Fibroblast of mammary gland (primary cell): ENCODE results near the gene LDLRAD2.

Experiments used
- DNase-seq: peaks from one replicate; pipeline ENCODE4 v3.0.0-alpha.2; 2010; ENCODE audit warnings: low read depth
- H3K4me3 ChIP-seq: 2 replicates; pipeline ENCODE4 v1.5.1; 2011; ENCODE audit warnings: low read depth, mild to moderate bottlenecking, low read length, moderate library complexity; ENCODE audit not compliant: control insufficient read depth
- CTCF ChIP-seq: conservative IDR thresholded peaks from 2 replicates; pipeline ENCODE4 v1.5.1; 2011; ENCODE audit warnings: low read depth, low read length, inconsistent platforms; ENCODE audit not compliant: control insufficient read depth, insufficient read depth

LDLRAD2 gene

GRCh38 chr1:21847223-21848205 lies 35.4 kb downstream of the LDLRAD2 start:
- DNase-seq = no peak
- H3K4me3 ChIP-seq = no peak overlapping the region
- no peak for TF ChIP-seq CTCF

DNA sequence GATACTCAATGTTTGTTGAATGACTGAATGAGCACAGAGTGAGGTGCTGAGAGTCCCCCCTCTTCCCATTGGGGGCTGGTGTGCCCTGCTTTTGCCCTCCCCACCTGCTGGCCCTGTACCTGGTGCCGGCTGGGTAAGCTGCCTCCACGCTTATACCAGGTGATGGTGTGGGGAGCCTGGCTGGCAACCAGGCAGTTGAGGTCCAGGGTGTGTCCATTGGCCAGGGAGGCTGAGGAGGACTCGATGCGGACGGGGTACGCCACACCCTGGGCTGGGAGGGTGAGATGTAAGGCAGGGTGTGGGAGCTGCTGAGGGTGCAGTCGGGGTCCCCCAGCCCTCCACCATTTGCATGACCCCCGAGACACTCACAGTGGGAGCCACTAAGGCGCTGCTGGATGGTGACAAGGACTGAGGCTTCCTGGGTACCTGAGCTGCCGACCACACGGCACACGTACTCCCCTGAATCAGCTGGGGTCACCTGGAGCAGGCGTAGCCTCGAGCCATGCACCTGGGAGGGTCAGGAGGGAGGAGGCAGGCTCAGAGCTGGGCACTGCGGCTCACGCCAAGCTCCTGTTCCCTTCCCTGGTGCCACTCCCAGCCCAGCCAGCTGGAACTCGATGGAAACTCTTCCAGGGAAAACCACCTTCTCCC lies 36.6 kb downstream of the LDLRAD2 start:
- DNase-seq = no peak
- TF ChIP-seq CTCF = no peak
- H3K4me3 ChIP-seq = no peak overlapping the region

- DNase-seq = no peak
- H3K4me3 ChIP-seq = no peak overlapping the region
- no peak for TF ChIP-seq CTCF
Measured at GRCh38 chr1:21849909-21850576, 38.0 kb downstream of the LDLRAD2 start.

DNA sequence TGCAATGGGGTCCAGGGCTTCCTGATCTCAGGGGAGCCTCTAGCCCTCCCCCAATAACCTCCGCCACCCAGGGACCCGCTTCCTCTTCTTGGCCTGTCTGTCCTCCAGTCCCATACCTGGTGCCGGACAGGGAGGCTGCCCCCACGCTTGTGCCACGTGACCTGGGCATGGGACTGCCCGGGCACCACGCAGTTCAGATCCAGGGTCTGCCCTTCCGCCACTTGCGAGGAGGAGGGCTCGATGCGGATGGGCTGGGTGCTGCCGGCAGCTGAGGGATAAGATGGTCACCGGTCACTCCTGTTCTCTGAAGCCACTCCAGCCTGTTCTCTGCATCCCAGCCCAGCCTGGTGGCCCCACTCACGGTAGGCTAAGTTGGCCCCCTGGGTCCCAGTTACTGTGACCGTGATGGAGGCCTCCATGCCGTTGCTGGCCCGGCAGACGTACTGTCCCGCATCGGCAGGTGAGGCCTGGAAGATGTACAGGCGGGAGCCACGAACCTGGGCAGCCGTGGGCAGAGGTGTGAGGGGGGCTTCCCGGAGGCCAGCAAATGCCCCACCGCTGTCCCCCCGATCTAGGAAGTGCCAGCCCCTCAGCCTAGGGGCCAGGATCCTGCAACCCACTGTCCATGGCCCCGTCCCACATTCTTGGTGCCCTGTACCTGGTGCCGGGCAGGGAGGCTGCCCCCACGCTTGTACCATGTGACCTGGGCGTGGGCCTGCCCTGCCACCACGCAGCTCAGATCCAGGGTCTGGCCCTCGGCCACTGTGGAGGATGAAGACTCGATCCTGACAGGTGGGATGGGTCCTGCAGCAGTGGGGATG lies 39.6 kb downstream of the LDLRAD2 start:
- H3K4me3 ChIP-seq = no peak overlapping the region
- DNase-seq = no peak
- TF ChIP-seq CTCF = no peak

- DNase-seq = no peak
- no peak overlapping the region for H3K4me3 ChIP-seq
- no peak for TF ChIP-seq CTCF
Measured at GRCh38 chr1:21852282-21853130, 40.4 kb downstream of the LDLRAD2 start.
